GM23248 (cell line): ENCODE data around the gene ATP6V0D1. TPM values are rescaled to one million over a fixed set of nuclear protein-coding genes. Genes with fewer than 3 reads are reported as not detected.

Experiments used
- DNase-seq: peaks from one replicate; pipeline ENCODE4 v3.0.0-alpha.2; 2015
- H2AFZ ChIP-seq: fragments of 200-600 bp; sonication (generic); 2 replicates; pipeline ENCODE4 v1.6.1; 2016; ENCODE audit warnings: antibody characterized with exemption
- H3F3A ChIP-seq: fragments of 200-600 bp; sonication (generic); 2 replicates; pipeline ENCODE4 v1.6.1; 2016; ENCODE audit warnings: mild to moderate bottlenecking, antibody characterized with exemption, mixed run types; ENCODE audit not compliant: insufficient read depth
- H3K27ac ChIP-seq: fragments of 200-600 bp; sonication (generic); 2 replicates; pipeline ENCODE4 v1.5.1; 2016; ENCODE audit warnings: mild to moderate bottlenecking
- H3K27me3 ChIP-seq: fragments of 200-600 bp; sonication (generic); replicated peaks from 2 replicates; pipeline ENCODE4 v1.6.1; 2016; ENCODE audit warnings: mild to moderate bottlenecking; ENCODE audit not compliant: insufficient read depth
- H3K36me3 ChIP-seq: fragments of 200-600 bp; sonication (generic); 2 replicates; pipeline ENCODE4 v1.6.1; 2016; ENCODE audit warnings: low read depth, mild to moderate bottlenecking
- H3K4me1 ChIP-seq: fragments of 200-600 bp; sonication (generic); 2 replicates; pipeline ENCODE4 v1.6.1; 2016; ENCODE audit warnings: mild to moderate bottlenecking; ENCODE audit not compliant: insufficient read depth
- H3K4me2 ChIP-seq: fragments of 200-600 bp; sonication (generic); one replicate; pipeline ENCODE4 v1.6.1; 2016; ENCODE audit warnings: mild to moderate bottlenecking; ENCODE audit not compliant: unreplicated experiment
- H3K4me3 ChIP-seq: fragments of 200-600 bp; sonication (generic); 2 replicates; pipeline ENCODE4 v1.5.1; 2016; ENCODE audit warnings: mild to moderate bottlenecking
- H3K79me2 ChIP-seq: fragments of 200-600 bp; sonication (generic); 2 replicates; pipeline ENCODE4 v1.6.1; 2016; ENCODE audit warnings: mild to moderate bottlenecking; ENCODE audit not compliant: insufficient read depth
- H3K9ac ChIP-seq: fragments of 200-600 bp; sonication (generic); 2 replicates; pipeline ENCODE4 v1.6.1; 2016; ENCODE audit warnings: mild to moderate bottlenecking
- H3K9me2 ChIP-seq: fragments of 200-600 bp; sonication (generic); 2 replicates; pipeline ENCODE4 v1.6.1; 2016; ENCODE audit warnings: mixed run types, mild to moderate bottlenecking, moderate library complexity; ENCODE audit not compliant: insufficient read depth
- H3K9me3 ChIP-seq: fragments of 200-600 bp; sonication (generic); one replicate; pipeline ENCODE4 v1.6.1; 2017; ENCODE audit warnings: low read depth
- H4K20me1 ChIP-seq: fragments of 200-600 bp; sonication (generic); 2 replicates; pipeline ENCODE4 v1.6.0; 2016; ENCODE audit not compliant: insufficient read depth
- EZH2 ChIP-seq: fragments of 200-600 bp; sonication (generic); IDR thresholded peaks from 2 replicates; pipeline ENCODE4 v1.6.1; 2018; ENCODE audit warnings: antibody characterized with exemption, mild to moderate bottlenecking; ENCODE audit not compliant: insufficient read depth, poor library complexity, severe bottlenecking
- EZH2phosphoT487 ChIP-seq: fragments of 200-600 bp; sonication (generic); IDR thresholded peaks from 2 replicates; pipeline ENCODE4 v1.6.1; 2018; ENCODE audit warnings: antibody characterized with exemption, moderate library complexity, mild to moderate bottlenecking, low read depth; ENCODE audit not compliant: insufficient read depth
- WGBS, 2 experiments: methylation state at CpG; one replicate each; pipeline ENCODE4 v1.1.6; 2015 to 2017; ENCODE audit warnings: low lambda C conversion rate in 2 of 2, low coverage in 1 of 2; ENCODE audit errors: missing lambda C conversion rate in 2 of 2; 5-methylcytosine and 5-hydroxymethylcytosine counted together
- in situ Hi-C: fragments of 300-500 bp; cut with MboI; formaldehyde crosslinking; loops from 2 replicates; pipeline ENCODE4 v1.15.0; 2020
- polyA plus RNA-seq: library from polyadenylated mRNA; unstranded; fragments of >200 nt; fragmentation: Nextera tagmentation; extraction: Ambion mirVana; gene quantifications from 2 replicates; pipeline ENCODE4 v1.2.1, GENCODE V29; 2016
- total RNA-seq: library from RNA; depleted of rRNA; stranded (reverse); fragments of >200 nt; shearing (Covaris generic); gene quantifications from 2 replicates; pipeline ENCODE4 v1.2.3, GENCODE V29; 2014

The ATP6V0D1 gene
- total and polyA plus RNA-seq, 2 experiments from 2014 or later, result 135 to 166 TPM

DNA sequence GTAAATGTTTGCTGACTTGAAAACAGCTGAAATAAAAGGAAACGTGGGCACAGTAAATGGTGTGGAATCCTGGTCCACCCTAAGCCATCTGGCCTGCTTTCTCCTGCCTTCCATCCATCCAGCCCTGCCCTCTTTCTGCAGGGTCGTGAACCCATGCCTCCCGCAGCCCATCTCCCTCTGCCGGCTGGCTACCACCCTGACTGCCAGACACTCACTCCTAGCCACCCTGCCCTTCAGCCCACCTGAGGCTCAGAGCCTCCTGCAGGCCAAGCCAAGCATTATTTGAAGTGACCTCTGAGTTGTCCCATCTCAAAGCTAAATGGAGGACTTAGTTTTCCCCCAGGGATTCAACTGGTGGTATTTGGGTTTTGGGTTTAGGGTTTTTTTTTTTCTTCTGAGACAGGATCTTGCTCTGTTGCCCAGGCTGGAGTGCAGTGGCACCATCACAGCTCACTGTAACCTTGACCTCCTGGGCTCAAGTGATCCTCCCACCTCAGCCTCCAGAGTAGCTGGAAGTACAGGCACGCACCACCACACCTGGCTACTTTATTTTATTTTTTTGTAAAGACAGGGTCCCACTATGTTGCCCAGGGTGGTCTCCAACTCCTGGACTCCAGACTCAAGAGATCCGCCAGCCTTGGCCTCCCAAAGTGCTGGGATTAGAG is 73.0 kb downstream of the ATP6V0D1 start:
- in situ Hi-C loops, result no loop called here
- DNase-seq, result no peak
- H3K27me3 ChIP-seq, result no peaks in the 10 kb centered on the region
- no peak overlapping the region for H3K4me3 ChIP-seq
- H4K20me1 ChIP-seq, result no peaks in the 10 kb centered on the region
- peaks cover 37% of the 10 kb centered on the region for H3K4me1 ChIP-seq
- no peaks in the 10 kb centered on the region for H3K36me3 ChIP-seq
- H3K9ac ChIP-seq, result peak overlapping the region; percentile 80
- no peaks in the 10 kb centered on the region for H3K9me2 ChIP-seq
- H3K27ac ChIP-seq, result peak overlapping the region; percentile 94
- no peak for TF ChIP-seq EZH2phosphoT487
- TF ChIP-seq EZH2, result no peak
- peaks cover 14% of the 10 kb centered on the region for H3K79me2 ChIP-seq
- 41 to 42% methylated on average over 6 of the region's 6 CpGs for WGBS, 2 experiments
- H3K4me2 ChIP-seq, result peak overlapping the region; percentile 57
- peaks cover 40% of the 10 kb centered on the region for H3F3A ChIP-seq
- H3K9me3 ChIP-seq, result no peaks in the 10 kb centered on the region
- 0 out of 2 replicates have a peak overlapping the region, but pooled peaks have one; percentile 6 for H2AFZ ChIP-seq

DNA sequence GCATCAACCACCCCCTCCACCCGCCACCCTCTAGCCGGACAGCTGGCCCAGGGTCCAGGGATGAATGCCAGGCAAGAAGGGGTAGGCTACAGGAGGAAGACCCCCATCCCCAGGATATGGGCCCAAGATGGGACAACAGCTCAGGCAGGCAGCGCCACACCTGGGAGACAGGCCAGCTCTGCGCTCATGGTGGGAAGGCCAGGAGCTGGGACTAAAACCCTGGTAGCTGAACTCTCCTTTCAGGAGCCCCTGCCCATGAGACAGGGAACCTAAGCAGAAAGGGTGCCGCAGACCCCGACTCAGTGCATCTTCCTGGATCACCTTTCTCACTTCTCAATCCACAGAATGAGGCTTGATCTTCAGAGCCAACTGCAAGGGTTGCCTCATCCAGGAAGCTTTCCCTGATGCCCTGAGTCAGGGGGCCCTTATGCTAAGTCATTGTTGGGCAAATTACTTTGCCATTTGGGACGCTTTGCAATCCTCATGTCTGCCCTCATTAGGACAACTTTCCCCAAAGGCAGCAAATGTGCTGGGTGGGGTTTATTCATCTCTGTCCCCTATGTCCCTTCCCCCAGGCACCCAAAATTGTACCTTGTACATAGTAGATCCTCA is 73.7 kb downstream of the ATP6V0D1 start:
- WGBS, 2 experiments, result 49 to 53% methylated on average over 7 of the region's 7 CpGs
- Histone ChIP-seq H3K9me2 (no peaks in the 10 kb centered on the region), H3F3A (peaks cover 36% of the 10 kb centered on the region), H3K4me3 (peak overlapping the region; percentile 7; the same call in 1 of the 2 replicates), H3K27me3 (no peaks in the 10 kb centered on the region), H3K36me3 (no peaks in the 10 kb centered on the region), H3K27ac (peak overlapping the region; percentile 94), H3K4me2 (peak overlapping the region; percentile 57), H3K9me3 (no peaks in the 10 kb centered on the region), H4K20me1 (no peaks in the 10 kb centered on the region), H3K9ac (peak overlapping the region; percentile 80), H3K4me1 (peaks cover 37% of the 10 kb centered on the region), H2AFZ (peak overlapping the region; percentile 6; the same call in 1 of the 2 replicates), H3K79me2 (peaks cover 14% of the 10 kb centered on the region)
- in situ Hi-C loops, result no loop called here
- DNase-seq, result peak; percentile 88
- TF ChIP-seq EZH2phosphoT487 (no peak), EZH2 (no peak)

DNA sequence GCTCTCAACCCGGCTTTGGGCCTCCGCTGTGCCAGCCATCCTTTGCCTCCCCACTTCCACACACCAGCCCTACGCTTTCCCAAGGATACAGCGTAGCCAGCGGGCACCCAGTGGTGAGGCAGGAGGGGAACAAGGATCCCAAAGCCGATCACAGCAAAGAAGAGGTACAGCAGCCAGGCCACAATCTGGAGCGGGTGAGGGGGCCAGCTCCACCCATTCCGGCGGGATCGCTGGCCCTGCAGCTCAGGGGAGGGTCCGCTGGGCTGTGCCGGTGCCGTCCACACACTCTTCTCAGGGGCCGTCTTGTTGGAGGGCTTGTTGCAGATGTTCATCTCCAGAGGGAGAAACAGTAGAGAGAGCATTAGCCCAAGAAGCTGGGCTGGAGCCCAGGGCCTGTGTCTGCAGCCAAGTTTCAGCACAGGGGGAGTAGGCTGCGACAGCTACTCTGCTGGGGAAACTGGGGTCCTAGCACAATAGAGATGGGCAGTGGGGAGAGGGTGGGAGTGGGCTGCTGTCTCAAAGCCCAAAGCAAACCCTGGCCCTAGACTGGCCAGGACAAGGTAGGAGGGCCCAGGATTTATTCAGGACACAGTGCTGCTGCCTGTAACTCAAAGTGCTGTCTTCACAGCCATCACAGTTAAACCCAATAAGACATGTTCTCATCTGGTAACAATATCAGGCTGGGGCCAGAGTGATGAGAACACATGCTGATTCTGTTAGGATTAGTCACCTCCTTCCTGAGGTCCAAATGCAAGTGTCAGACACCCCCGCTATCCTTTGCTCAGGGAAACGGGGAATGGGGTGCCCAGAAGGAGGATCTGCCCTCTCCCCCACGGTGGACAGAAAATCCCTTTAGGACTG is 74.6 kb downstream of the ATP6V0D1 start:
- TF ChIP-seq EZH2phosphoT487 (0 out of 2 replicates have a peak, but pooled peaks have one; percentile 48), EZH2 (no peak)
- 8 to 9% methylated on average over 18 of the region's 18 CpGs for WGBS, 2 experiments
- H2AFZ ChIP-seq, result peak overlapping the region; percentile 2
- H3K4me3 ChIP-seq, result peak overlapping the region; percentile 7
- H3K9ac ChIP-seq, result peak overlapping the region; percentile 80
- peak overlapping the region; percentile 57 for H3K4me2 ChIP-seq
- peaks cover 35% of the 10 kb centered on the region for H3F3A ChIP-seq
- H3K27me3 ChIP-seq, result no peaks in the 10 kb centered on the region
- no peaks in the 10 kb centered on the region for H3K36me3 ChIP-seq
- H3K27ac ChIP-seq, result peak overlapping the region; percentile 94
- peaks cover 37% of the 10 kb centered on the region for H3K4me1 ChIP-seq
- H3K9me2 ChIP-seq, result no peaks in the 10 kb centered on the region
- peaks cover 8% of the 10 kb centered on the region for H3K79me2 ChIP-seq
- H3K9me3 ChIP-seq, result no peaks in the 10 kb centered on the region
- no peaks in the 10 kb centered on the region for H4K20me1 ChIP-seq
- in situ Hi-C loops, result no loop called here
- peak; percentile 95 for DNase-seq

DNA sequence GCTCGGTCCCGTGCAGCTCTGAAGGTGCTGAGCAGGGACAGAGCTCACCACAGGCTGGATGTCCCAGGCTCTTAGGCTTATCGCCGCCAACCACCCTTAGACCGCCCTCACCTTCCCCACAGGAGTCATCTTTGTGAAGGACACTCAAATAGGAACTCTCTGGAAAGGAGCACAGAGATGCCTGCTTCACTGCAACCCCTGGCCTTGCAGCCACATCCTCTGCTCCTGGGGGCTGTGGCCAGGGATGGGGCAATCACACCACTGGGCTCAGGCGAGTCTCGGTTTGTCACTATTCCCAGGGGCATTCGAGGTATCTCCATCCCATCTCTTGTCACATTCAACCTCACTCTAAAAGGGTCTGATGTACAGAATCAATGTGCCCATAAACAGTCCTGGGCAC is 75.6 kb downstream of the ATP6V0D1 start:
- Histone ChIP-seq H3K4me1 (peaks cover 37% of the 10 kb centered on the region), H3K27ac (peak overlapping the region; percentile 94), H3K4me3 (no peak overlapping the region), H2AFZ (no peak overlapping the region), H3K9ac (peak overlapping the region; percentile 80; the same call in 1 of the 2 replicates), H3K79me2 (no peaks in the 10 kb centered on the region), H4K20me1 (no peaks in the 10 kb centered on the region), H3K9me3 (no peaks in the 10 kb centered on the region), H3K4me2 (peak overlapping the region; percentile 57), H3K27me3 (no peaks in the 10 kb centered on the region), H3K9me2 (no peaks in the 10 kb centered on the region), H3F3A (peaks cover 35% of the 10 kb centered on the region), H3K36me3 (no peaks in the 10 kb centered on the region)
- TF ChIP-seq EZH2, result no peak
- DNase-seq, result no peak
- WGBS, 2 experiments, result 89 to 90% methylated on average over 8 of the region's 8 CpGs
- in situ Hi-C loops, result no loop called here
